IPS-11a (cell line): Measurements from ENCODE around the gene RASGRF1.
"Not testable (repeated sequence)": the region's sequence is repeated elsewhere in the genome, so short reads cannot be mapped to it uniquely, and the experiment has no call there.

Source experiments
- H3K4me3 ChIP-seq: one replicate; pipeline ENCODE4 v1.5.1; 2013; ENCODE audit warnings: low read depth, low read length, control low read depth

RASGRF1 gene

GRCh38 chr15:79090487-79091203 is at the start of gene RASGRF1:
TSS of gene RASGRF1 (minus strand) at chr15:79090780. CDS start at chr15:79090498, 282 bp downstream.
- H3K4me3 ChIP-seq: peak within 1 kb of the TSS; percentile 50

GRCh38 chr15:79136434-79137046 is 46.0 kb upstream of the RASGRF1 start:
- no peak overlapping the region for H3K4me3 ChIP-seq

- H3K4me3 ChIP-seq: no peak overlapping the region
These were observed 42.7 kb upstream of the RASGRF1 start for GRCh38 chr15:79133309-79133708.

GRCh38 chr15:79132770-79133169 is 42.2 kb upstream of the RASGRF1 start:
- H3K4me3 ChIP-seq: no peak overlapping the region

GRCh38 chr15:79132361-79132760 is 41.8 kb upstream of the RASGRF1 start:
- no peak overlapping the region for H3K4me3 ChIP-seq

GRCh38 chr15:79130535-79131130 is 40.1 kb upstream of the RASGRF1 start:
- H3K4me3 ChIP-seq: no peak overlapping the region

- no peak overlapping the region for H3K4me3 ChIP-seq
These were observed 38.7 kb upstream of the RASGRF1 start for GRCh38 chr15:79129235-79129634.

GRCh38 chr15:79128556-79128955 is 38.0 kb upstream of the RASGRF1 start:
- H3K4me3 ChIP-seq: no peak overlapping the region

GRCh38 chr15:79124388-79124787 is 33.8 kb upstream of the RASGRF1 start:
- no peak overlapping the region for H3K4me3 ChIP-seq

GRCh38 chr15:79122991-79123390 is 32.4 kb upstream of the RASGRF1 start:
- H3K4me3 ChIP-seq: no peak overlapping the region

- H3K4me3 ChIP-seq: no peak overlapping the region
These were observed 31.8 kb upstream of the RASGRF1 start for GRCh38 chr15:79122391-79122790.

- H3K4me3 ChIP-seq: no peak overlapping the region
These were observed 31.0 kb upstream of the RASGRF1 start for GRCh38 chr15:79121571-79121970.

GRCh38 chr15:79117442-79118204 is 27.0 kb upstream of the RASGRF1 start:
- H3K4me3 ChIP-seq: no peak overlapping the region

GRCh38 chr15:79116771-79117170 is 26.2 kb upstream of the RASGRF1 start:
- H3K4me3 ChIP-seq: no peak overlapping the region

- H3K4me3 ChIP-seq: no peak overlapping the region
These were observed 25.5 kb upstream of the RASGRF1 start for GRCh38 chr15:79115986-79116665.

- H3K4me3 ChIP-seq: no peak overlapping the region
These were observed 23.3 kb upstream of the RASGRF1 start for GRCh38 chr15:79113831-79114230.

GRCh38 chr15:79111404-79111803 is 20.8 kb upstream of the RASGRF1 start:
- not testable (repeated sequence) for H3K4me3 ChIP-seq

- no peak overlapping the region for H3K4me3 ChIP-seq
These were observed 14.6 kb upstream of the RASGRF1 start for GRCh38 chr15:79105141-79105540.

- no peak overlapping the region for H3K4me3 ChIP-seq
These were observed 12.0 kb upstream of the RASGRF1 start for GRCh38 chr15:79102595-79102994.

- H3K4me3 ChIP-seq: no peak overlapping the region
These were observed 11.4 kb upstream of the RASGRF1 start for GRCh38 chr15:79101866-79102581.
